Activated naive CD8-positive, alpha-beta T cell treated with anti-CD3 and anti-CD28 coated beads, Interleukin-2, amount 50 U/mL, for 24 hours (primary cell): Measurements from ENCODE around the gene SLC40A1.

Experiments
- ATAC-seq: fragments of 150-1000 bp; cut with Tn5 transposase; one replicate; pipeline ENCODE4 v1.10.0; 2021
- DNase-seq: peaks from one replicate; pipeline ENCODE4 v3.0.0; 2021
- H3K27ac Mint-ChIP-seq: one replicate; pipeline ENCODE4 v1.8.0; 2021; ENCODE audit warnings: mild to moderate bottlenecking, mixed read lengths
- H3K27me3 Mint-ChIP-seq: one replicate; pipeline ENCODE4 v1.8.0; 2021; ENCODE audit warnings: mixed read lengths
- H3K36me3 Mint-ChIP-seq: one replicate; pipeline ENCODE4 v1.8.0; 2021; ENCODE audit warnings: low read depth, mixed read lengths
- H3K4me1 Mint-ChIP-seq: one replicate; pipeline ENCODE4 v1.8.0; 2021; ENCODE audit warnings: mixed read lengths
- H3K4me3 Mint-ChIP-seq: one replicate; pipeline ENCODE4 v1.8.0; 2021; ENCODE audit warnings: mild to moderate bottlenecking, moderate library complexity, mixed read lengths
- H3K9me3 Mint-ChIP-seq: one replicate; pipeline ENCODE4 v1.8.0; 2021; ENCODE audit warnings: mixed read lengths

Gene SLC40A1

GRCh38 chr2:189561371-189562038 lies 19.1 kb downstream of the SLC40A1 start:
- Mint-ChIP-seq H3K4me3 (no peak overlapping the region), H3K27me3 (no peaks in the 10 kb centered on the region), H3K36me3 (peaks cover 4% of the 10 kb centered on the region), H3K4me1 (peaks cover 9% of the 10 kb centered on the region), H3K27ac (no peak overlapping the region), H3K9me3 (no peaks in the 10 kb centered on the region)
- DNase-seq (no peak), ATAC-seq (no peak)

GRCh38 chr2:189560273-189560586 lies 20.4 kb downstream of the SLC40A1 start:
- no peak overlapping the region for H3K27ac Mint-ChIP-seq
- no peaks in the 10 kb centered on the region for H3K27me3 Mint-ChIP-seq
- H3K36me3 Mint-ChIP-seq = peaks cover 4% of the 10 kb centered on the region
- H3K4me3 Mint-ChIP-seq = no peak overlapping the region
- no peak for ATAC-seq
- no peaks in the 10 kb centered on the region for H3K9me3 Mint-ChIP-seq
- no peak for DNase-seq
- H3K4me1 Mint-ChIP-seq = peaks cover 5% of the 10 kb centered on the region

DNA sequence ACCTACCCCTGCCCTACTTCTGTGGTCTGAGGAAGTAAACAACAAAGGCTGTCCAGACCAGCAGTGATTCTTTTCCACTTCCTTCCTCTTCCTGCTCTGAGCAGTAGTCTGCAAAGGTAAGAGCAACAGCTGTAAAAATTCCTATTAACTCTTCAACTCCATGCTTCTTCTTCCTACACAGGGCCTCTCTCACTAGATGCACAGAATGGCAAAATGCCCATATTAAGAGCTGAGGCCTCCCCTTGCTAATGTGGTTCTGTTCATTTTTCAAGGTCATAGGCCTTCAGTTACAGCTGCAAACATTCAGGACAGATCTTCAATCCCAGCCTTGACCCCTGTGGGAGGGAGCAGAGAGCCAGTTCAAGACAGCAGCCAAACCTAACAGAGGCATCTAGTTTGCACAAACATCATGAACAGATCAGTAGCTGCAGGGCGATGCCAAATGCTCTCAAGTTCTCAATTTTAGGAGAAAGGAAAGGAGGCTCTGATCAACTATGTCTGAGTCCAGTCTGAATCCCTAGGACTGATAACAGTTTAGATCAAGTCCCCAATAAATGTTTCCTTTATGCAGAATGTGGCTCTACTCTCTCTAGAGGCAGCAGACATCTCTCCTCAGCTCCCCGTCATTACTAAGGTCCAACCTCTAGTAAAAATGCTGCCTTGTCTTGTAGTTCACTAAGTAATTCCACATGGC lies 20.9 kb downstream of the SLC40A1 start:
- Mint-ChIP-seq H3K36me3 (peaks cover 2% of the 10 kb centered on the region), H3K9me3 (no peaks in the 10 kb centered on the region), H3K4me3 (no peak overlapping the region), H3K4me1 (peaks cover 5% of the 10 kb centered on the region), H3K27ac (no peak overlapping the region), H3K27me3 (no peaks in the 10 kb centered on the region)
- no peak for ATAC-seq
- no peak for DNase-seq

DNA sequence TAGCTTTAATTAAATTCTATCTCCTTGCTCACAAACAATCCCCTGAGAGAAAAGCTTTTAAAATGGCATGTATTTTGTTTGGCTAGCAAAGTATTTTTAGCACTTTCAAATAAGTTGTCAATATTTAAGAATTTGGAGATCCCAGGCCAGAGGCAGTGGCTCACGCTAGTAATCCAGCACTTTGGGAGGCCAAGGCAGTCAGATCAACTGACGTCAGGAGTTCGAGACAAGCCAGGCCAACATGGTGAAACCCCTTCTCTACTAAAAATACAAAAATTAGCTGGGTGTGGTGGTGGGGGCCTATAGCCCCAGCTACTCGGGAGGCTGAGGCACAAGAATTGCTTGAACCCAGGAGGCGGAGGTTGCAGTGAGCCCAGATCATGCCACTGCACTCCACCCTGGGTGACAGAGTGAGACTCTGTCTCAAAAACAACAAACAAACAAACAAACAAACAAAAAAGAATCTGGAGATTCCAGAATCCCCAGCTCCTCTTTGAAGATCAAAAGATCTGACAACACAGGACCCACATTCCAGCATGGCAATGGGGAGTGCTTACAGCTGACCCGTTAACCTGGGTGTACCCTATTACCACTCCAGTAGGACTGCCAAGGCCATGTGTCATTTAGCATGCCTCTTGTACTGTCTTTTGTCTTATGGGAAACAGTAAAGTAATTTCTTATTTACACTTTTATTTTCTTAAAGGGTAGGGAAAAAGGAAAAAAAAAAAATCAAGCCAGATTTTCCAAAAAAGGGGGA lies 21.9 kb downstream of the SLC40A1 start:
- peaks cover 5% of the 10 kb centered on the region for H3K4me1 Mint-ChIP-seq
- no peak overlapping the region for H3K4me3 Mint-ChIP-seq
- H3K27ac Mint-ChIP-seq = no peak overlapping the region
- H3K9me3 Mint-ChIP-seq = no peaks in the 10 kb centered on the region
- ATAC-seq (no peak), DNase-seq (no peak)
- no peaks in the 10 kb centered on the region for H3K27me3 Mint-ChIP-seq
- H3K36me3 Mint-ChIP-seq = peaks cover 2% of the 10 kb centered on the region

- no peak for DNase-seq
- H3K4me1 Mint-ChIP-seq = peaks cover 5% of the 10 kb centered on the region
- no peak for ATAC-seq
Measured at GRCh38 chr2:189557373-189557772, 23.2 kb downstream of the SLC40A1 start.

DNA sequence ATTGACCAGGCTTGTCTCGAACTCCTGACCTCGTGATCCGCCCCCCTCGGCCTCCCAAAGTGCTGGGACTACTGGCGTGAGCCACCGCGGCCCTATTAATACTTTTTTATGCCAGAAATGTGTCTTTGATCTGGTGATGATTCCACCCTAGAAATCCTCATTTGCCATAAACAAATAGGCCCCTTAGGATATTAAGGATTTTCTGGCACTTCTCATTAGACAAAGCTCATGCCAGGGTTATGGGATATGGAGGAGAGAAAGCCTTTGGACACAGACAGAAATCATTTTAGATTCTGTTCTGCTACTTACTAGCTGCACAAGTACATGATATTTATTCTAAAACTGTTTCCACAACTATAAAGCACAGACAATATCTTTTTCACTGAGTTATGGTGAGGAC lies 24.1 kb downstream of the SLC40A1 start:
- Mint-ChIP-seq H3K27me3 (no peaks in the 10 kb centered on the region), H3K9me3 (no peaks in the 10 kb centered on the region), H3K36me3 (no peaks in the 10 kb centered on the region), H3K27ac (no peak overlapping the region), H3K4me3 (no peak overlapping the region), H3K4me1 (peaks cover 5% of the 10 kb centered on the region)
- ATAC-seq = no peak
- DNase-seq = no peak

More at GRCh38 chr2:189557373-189557772, 23.2 kb downstream of the SLC40A1 start:
- Mint-ChIP-seq H3K27me3 (no peaks in the 10 kb centered on the region), H3K36me3 (no peaks in the 10 kb centered on the region), H3K4me3 (no peak overlapping the region), H3K27ac (no peak overlapping the region), H3K9me3 (no peaks in the 10 kb centered on the region)

GRCh38 chr2:189555232-189555631 lies 25.4 kb downstream of the SLC40A1 start:
- no peaks in the 10 kb centered on the region for H3K36me3 Mint-ChIP-seq
- H3K9me3 Mint-ChIP-seq = no peaks in the 10 kb centered on the region
- peaks cover 5% of the 10 kb centered on the region for H3K4me1 Mint-ChIP-seq
- no peak for DNase-seq
- ATAC-seq = no peak
- H3K27me3 Mint-ChIP-seq = no peaks in the 10 kb centered on the region
- H3K27ac Mint-ChIP-seq = no peak overlapping the region
- H3K4me3 Mint-ChIP-seq = no peak overlapping the region

- ATAC-seq = no peak
- H3K36me3 Mint-ChIP-seq = no peaks in the 10 kb centered on the region
Measured at GRCh38 chr2:189553504-189554088, 27.0 kb downstream of the SLC40A1 start.

DNA sequence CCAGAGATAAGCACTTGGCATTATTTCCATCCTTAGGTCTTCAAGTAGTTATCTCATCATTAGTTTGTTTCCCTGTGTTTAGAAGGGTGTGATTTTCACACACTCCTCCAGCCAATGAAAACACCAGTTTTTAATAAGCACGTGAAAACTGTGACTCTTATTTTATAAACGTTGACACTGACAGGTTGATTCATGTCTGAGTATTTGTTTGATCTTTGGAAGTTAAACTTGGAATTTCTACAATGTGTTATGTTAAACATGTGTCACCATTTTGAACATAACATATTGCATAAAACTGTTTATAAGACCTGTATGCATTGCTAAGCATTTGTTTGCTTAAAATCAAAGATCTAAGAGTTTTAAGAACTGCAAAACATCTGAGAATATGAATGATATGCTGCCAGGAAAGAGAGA lies 27.6 kb downstream of the SLC40A1 start:
- Mint-ChIP-seq H3K36me3 (no peaks in the 10 kb centered on the region), H3K27me3 (no peaks in the 10 kb centered on the region), H3K9me3 (no peaks in the 10 kb centered on the region), H3K4me1 (no peaks in the 10 kb centered on the region), H3K27ac (no peak overlapping the region), H3K4me3 (no peak overlapping the region)
- no peak for DNase-seq
- ATAC-seq = no peak

More at GRCh38 chr2:189553504-189554088, 27.0 kb downstream of the SLC40A1 start:
- no peaks in the 10 kb centered on the region for H3K27me3 Mint-ChIP-seq
- H3K27ac Mint-ChIP-seq = no peak overlapping the region
- no peaks in the 10 kb centered on the region for H3K4me1 Mint-ChIP-seq
- H3K9me3 Mint-ChIP-seq = no peaks in the 10 kb centered on the region
- DNase-seq = no peak
- no peak overlapping the region for H3K4me3 Mint-ChIP-seq

- H3K27ac Mint-ChIP-seq = no peak overlapping the region
Measured at GRCh38 chr2:189552334-189552990, 28.1 kb downstream of the SLC40A1 start.

DNA sequence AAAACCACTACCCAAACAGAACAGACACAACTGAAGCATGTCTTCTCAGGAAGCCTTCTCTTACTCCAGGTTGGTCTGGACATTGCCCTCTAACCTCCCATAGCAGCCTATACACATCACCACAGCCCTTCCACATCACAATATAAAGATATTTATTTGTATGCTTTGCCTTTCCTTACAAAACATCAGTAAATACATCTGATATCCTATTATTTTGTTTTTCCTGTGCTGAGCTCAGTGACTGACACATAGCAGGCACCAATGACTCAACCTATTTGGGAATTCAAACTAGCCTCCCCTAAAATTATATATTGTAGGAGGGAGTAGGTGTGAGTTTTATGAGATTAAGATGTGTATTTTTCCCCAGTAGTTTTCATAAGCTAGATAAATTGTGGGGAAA lies 28.8 kb downstream of the SLC40A1 start:
- Mint-ChIP-seq H3K4me1 (no peaks in the 10 kb centered on the region), H3K9me3 (no peaks in the 10 kb centered on the region), H3K27me3 (no peaks in the 10 kb centered on the region), H3K36me3 (no peaks in the 10 kb centered on the region), H3K4me3 (no peak overlapping the region), H3K27ac (no peak overlapping the region)
- DNase-seq = no peak
- no peak for ATAC-seq

More at GRCh38 chr2:189552334-189552990, 28.1 kb downstream of the SLC40A1 start:
- H3K36me3 Mint-ChIP-seq = no peaks in the 10 kb centered on the region
- no peaks in the 10 kb centered on the region for H3K9me3 Mint-ChIP-seq
- no peak overlapping the region for H3K4me3 Mint-ChIP-seq
- H3K27me3 Mint-ChIP-seq = no peaks in the 10 kb centered on the region
- DNase-seq (no peak), ATAC-seq (no peak)
- H3K4me1 Mint-ChIP-seq = no peaks in the 10 kb centered on the region

- Mint-ChIP-seq H3K27me3 (peaks cover 3% of the 10 kb centered on the region), H3K36me3 (no peaks in the 10 kb centered on the region), H3K27ac (no peak overlapping the region), H3K4me3 (no peak overlapping the region), H3K4me1 (no peaks in the 10 kb centered on the region), H3K9me3 (no peaks in the 10 kb centered on the region)
- ATAC-seq (no peak), DNase-seq (no peak)
Measured at GRCh38 chr2:189549449-189549832, 31.1 kb downstream of the SLC40A1 start.

DNA sequence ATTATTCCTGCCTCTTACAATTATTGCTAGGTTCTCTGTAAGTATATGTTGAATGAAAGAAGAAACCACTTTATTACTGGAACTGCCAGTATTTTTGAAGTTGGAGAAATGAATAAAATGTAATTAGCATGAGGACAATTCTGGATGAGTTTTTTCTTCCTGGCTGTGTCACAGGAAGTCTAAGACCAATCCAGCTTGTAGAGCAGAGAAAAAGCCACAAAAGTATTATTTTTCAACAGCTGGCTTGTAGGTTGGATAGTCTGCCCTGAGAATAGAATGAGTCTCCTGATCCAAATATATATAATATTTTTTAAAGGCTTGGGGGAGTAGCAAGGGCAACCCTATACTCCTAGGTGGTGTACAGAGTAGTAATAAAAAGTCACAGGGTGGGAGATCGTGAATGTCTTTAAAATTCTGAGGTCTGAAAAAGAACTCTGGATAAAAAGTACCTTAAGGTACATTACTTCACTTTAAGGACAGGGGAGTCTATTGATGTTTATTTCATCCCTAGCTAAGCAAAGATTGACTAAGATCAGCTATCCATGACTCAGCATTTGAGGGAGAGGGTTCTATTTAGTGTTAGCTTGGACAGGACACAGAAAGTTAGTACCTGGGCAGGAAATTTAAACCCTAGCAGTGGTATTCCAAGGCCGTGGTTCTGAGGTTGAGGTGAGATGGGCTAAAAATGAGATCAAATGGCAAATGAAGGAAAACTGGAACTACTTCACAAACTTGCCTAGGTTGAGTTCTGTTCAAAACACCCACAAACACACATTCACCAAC lies 31.7 kb downstream of the SLC40A1 start:
- no peak for ATAC-seq
- Mint-ChIP-seq H3K9me3 (no peaks in the 10 kb centered on the region), H3K36me3 (no peaks in the 10 kb centered on the region), H3K27ac (no peak overlapping the region), H3K27me3 (peaks cover 3% of the 10 kb centered on the region), H3K4me1 (no peaks in the 10 kb centered on the region), H3K4me3 (no peak overlapping the region)
- no peak for DNase-seq

DNA sequence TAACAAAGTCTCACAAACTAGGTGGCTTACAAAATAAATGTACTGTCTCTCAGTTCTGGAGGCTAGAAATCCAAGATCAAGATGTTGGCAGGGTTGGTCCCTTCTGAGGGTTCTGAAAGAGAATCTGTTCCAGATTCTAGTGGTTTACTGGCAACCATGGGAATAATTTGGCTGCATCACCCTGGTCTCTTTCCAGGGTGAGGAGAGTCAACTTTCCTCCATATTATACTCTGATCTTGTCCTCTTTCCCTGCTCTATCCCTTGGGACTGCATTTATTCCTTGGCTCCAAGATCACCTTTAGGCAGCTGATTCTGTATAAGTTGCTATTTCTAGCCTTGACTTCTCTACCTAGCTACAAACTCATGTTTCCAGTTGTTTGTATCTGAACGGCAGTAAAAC lies 35.2 kb downstream of the SLC40A1 start:
- H3K27ac Mint-ChIP-seq = no peak overlapping the region
- ATAC-seq = no peak
- peaks cover 3% of the 10 kb centered on the region for H3K27me3 Mint-ChIP-seq
- H3K36me3 Mint-ChIP-seq = no peaks in the 10 kb centered on the region
- no peaks in the 10 kb centered on the region for H3K9me3 Mint-ChIP-seq
- no peak for DNase-seq
- H3K4me1 Mint-ChIP-seq = no peaks in the 10 kb centered on the region
- H3K4me3 Mint-ChIP-seq = no peak overlapping the region
